HG02678 (cell line): Measurements from ENCODE around the gene BCL11A.

Experiments
- ATAC-seq: cut with Tn5 transposase; IDR thresholded peaks from one replicate; pipeline ENCODE4 v1.9.1; 2021; ENCODE audit warnings: mild to moderate bottlenecking, moderate library complexity; ENCODE audit not compliant: unreplicated experiment

Gene BCL11A

DNA sequence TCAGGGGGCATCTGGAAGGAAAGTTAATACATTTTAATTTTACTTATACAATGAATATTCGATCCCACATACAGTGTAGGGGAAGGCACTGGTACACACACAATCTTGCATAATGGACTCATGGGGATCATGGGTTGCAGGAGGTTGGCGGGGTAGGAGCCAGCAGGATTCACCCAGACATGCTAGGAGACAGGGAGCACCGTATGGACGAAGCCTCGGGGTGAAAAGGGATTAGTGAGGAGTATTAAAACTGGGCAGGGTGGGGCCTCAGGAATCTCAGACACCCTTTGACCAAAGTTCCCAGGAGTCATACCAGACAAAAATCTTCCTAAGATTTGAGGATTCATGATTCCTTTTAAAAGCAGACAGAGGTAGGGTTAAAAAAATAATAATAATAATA lies 140.8 kb downstream of the BCL11A start:
- ATAC-seq, result no peak

DNA sequence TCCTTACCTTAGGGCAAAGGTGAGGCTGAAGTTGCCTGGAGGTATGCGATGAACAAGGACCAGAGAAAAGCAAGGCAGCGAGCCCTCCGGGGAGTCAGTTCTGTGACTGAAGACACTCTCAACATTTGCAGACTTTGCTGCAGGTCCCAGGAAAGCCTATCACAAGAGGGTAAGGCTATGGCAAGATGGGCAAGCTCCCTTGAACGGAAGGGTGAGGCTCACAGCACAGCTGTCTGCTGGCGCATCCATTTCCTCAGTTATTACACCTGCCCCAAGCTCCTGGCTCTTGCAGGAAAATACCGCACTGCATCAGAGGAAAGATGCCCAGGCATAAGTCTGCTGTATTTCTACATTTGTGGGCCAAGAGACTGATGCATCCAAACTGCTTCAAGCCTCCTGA lies 141.4 kb downstream of the BCL11A start:
- no peak for ATAC-seq

DNA sequence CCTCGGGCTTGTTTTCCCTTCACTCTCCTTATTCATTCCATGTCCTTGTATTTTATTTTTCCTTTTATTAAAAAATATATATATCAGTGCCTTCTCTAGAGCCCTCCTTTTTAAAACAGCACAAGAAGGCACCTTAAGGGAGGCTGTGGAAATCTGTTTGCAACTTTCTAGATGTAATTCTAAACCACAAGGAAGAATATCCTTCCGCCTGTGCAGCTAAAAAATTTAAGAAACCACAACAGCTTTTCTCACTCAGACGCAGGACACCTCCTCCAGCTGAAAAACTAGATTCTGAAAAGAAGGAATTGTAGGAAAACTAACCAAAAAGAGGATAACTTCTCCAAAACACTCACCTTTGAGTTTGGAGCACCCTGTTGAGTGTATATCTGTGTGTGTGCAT lies 142.2 kb downstream of the BCL11A start:
- ATAC-seq, result no peak

DNA sequence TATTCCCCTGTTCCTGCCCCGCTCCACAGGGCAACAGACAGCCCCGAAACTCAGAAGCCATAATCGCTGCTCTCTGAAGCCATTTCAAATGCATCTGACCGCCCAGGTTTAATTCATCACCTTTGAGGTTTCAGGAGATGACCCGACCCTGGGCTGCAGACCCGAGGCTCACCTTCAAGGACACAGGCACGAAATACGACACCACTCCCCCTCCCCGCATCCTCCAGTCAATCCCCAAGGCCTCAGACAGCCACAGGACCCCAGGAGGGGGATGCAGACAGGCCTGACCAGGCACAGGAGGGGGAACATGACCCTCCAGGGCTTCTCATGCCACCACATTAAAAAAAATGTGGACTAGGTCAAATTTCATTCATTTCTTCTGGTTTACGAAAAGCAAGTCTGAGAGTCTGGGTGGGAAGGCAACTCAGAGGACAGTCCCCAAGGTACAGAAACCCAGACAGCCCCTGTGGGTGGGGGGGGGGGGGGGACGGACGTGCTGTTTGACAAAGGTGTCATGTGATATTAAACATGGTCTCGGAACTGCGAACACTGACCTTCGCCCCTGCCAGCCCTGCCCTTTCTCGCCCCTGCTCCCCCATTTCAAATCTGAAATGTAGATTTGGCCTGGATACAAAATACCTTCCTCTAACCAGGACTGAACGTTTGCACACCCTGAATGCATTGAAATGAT lies 142.9 kb downstream of the BCL11A start:
- no peak for ATAC-seq

DNA sequence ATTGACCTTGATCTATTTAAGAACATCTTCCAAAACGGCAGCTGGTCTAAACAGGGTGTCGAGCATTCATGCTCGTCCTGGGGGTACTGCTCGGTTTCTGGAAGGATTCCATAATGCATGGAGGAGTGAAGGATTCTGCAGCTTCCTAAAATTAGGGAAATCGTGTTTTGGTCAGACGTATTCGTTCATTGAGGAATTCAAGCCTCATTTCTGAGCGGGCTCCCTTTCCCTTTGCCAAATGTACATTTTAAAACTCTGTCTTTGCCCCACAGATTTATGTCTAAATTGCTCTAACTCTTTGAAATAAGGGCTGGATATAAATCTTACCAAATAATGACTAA lies 144.0 kb downstream of the BCL11A start:
- ATAC-seq, result no peak

DNA sequence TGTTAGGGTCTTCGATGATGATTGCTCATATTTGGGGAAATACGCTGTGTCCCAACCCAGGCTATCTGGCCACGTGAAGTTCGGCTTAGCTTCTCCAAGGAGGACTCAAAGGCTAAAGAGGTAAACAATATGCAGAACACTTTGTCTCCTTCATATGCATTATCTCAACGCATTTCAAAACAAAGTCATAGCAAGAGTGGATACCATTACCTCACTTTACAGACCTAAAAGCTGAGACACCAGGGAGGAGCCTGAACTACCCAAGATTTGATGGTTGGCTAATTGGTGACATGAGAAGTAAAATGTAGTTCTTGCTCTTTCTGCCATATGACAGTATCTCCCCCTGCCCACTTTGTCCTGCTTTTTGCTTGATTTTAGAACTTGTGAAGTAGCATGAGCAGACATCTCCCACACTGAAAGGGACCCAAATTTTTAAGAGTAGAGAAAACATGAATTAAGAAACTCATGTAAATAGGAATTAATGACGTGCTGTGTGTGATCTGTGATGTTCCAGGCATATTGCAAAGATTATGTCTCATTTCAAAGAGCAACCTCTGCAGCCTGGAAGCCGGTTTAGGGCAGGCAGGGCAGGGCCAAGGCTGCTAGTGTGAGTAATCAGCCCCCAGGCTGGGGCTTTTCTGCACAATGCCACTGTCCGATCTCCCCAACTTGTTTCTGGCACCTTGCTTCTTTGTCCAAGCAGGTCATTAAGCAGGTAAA lies 144.5 kb downstream of the BCL11A start:
- ATAC-seq, result no peak

DNA sequence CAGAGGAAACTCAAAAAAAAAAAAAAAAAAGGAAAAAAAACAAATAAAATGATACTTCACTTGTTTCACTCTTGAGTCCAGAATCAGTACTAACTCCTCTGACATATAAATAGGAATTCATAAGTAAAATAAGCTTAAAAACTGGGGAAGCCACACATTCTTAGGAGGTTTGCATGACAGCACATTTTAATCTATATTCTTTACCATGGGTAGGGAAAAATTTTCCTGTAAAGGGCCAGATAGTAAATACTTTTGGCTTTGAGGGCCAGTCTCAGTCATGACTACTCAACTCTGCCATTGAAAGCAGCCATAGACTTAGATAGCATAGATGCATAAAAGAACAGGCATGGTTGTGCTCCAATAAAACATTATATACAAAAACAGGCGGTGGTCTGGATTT lies 145.2 kb downstream of the BCL11A start:
- no peak for ATAC-seq

DNA sequence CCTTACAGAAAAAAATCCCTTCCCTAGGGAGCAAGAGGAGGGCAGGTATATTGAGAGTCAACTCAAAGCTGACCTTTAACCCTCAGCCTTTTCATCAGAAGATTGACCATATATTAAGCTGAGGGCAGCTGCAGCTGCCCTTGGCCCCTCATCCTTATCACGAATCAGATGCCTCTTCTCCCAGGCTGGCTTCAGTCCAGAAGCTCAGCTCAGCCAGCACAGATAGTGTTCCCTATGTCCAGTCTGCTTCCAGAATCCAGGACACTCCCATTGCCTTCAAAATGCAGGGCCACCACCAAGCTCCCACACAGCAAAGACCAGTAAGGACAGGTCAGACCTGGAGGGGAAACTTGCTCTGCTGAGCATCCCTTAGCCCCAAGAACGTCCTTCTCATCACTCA lies 146.1 kb downstream of the BCL11A start:
- no peak for ATAC-seq

DNA sequence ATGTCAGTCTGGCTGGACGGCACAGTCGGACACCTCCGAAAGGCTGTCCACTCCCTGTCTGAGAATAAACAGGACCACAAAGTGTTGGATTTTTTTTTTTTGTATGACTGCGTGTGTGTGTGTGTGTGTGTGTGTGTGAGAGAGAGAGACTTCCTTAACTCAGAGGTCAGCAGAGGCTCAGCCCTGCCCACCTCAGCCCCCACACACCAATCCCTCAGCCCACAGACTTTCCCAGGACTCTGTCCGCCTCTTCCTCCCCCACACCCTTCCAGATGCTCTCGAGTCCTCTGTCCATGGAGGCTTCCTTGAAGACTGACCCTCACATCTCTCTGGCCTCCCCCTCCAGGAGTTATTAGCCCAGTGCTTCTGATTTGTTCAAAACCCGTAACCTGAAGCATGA lies 147.3 kb downstream of the BCL11A start:
- no peak for ATAC-seq

DNA sequence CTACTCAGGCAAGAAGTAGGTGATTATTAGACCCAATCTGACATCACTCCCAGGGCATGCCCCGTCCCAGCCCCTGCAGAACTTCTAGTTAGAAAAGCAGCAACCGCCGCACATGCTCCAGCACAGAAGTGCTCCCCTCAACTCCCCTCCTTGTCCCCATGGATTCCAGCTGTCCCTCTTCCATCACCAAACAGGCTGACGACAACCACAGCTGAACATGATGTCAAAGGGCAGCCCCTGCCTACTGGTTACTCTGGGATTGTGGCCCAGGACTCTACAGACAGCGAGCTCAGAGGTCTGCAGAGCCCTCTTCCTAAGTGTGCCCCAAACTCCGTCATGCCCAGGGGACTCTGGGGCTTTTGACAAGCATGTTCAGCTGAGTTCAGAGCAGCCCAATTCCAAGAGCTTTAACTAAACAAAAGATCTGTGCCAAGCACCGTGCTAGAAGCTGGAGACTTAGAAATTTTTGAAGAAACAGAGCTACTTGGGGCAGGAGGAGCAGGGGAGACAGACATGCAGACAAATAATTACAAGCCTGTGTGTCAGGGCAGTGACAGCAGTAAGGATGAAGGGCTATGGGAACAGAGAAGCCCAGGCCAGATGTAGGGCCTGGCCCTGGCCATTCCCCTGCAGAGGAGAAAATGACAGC lies 148.1 kb downstream of the BCL11A start:
- ATAC-seq, result no peak
